Kidney (tissue), 14 donors: ENCODE measurements around the gene INPP5D. TPM values are rescaled to one million over a fixed set of nuclear protein-coding genes. Genes with fewer than 3 reads are reported as not detected.
"Not testable (repeated sequence)": the region's sequence is repeated elsewhere in the genome, so short reads cannot be mapped to it uniquely, and the experiment has no call there.

Experiments
- DNase-seq, 5 donors: peaks; one replicate each; pipeline ENCODE4 v3.0.0-alpha.2; 2013 to 2020
- FAIRE-seq: peaks from 2 replicates; lab custom pipeline; 2012; peaks lifted over from hg19 to GRCh38; lab: Jason Lieb, UNC
- H3K27ac ChIP-seq, 2 donors: one replicate each; pipeline ENCODE4 v1.7.0; 2013; ENCODE audit warnings: low read depth in 2 of 2, low read length in 2 of 2, inconsistent platforms in 1 of 2
- H3K27me3 ChIP-seq: one replicate; pipeline ENCODE4 v1.7.1; 2013; ENCODE audit warnings: low read length, inconsistent platforms; ENCODE audit not compliant: control insufficient read depth, insufficient read depth
- H3K36me3 ChIP-seq, 3 donors: one replicate each; pipeline versions ENCODE4 v1.7.0 to v1.7.1; 2013; ENCODE audit warnings: low read length in 3 of 3, control low read depth in 1 of 3, inconsistent platforms in 1 of 3; ENCODE audit not compliant: insufficient read depth in 3 of 3, control insufficient read depth in 2 of 3
- H3K4me1 ChIP-seq, 3 donors: one replicate each; pipeline versions ENCODE4 v1.7.0 to v1.7.1; 2013; ENCODE audit warnings: low read length in 3 of 3, inconsistent platforms in 1 of 3, low read depth in 1 of 3; ENCODE audit not compliant: control insufficient read depth in 2 of 3, insufficient read depth in 2 of 3
- H3K4me3 ChIP-seq, 3 donors: one replicate each; pipeline versions ENCODE4 v1.7.0 to v1.8.1; 2013; ENCODE audit warnings: low read length in 3 of 3, control low read depth in 1 of 3, inconsistent platforms in 1 of 3
- H3K9ac ChIP-seq, 3 donors: one replicate each; pipeline versions ENCODE4 v1.7.0 to v1.7.1; 2013; ENCODE audit warnings: low read length in 3 of 3, control low read depth in 1 of 3, inconsistent platforms in 1 of 3
- H3K9me3 ChIP-seq, 3 donors: one replicate each; pipeline versions ENCODE4 v1.7.0 to v1.7.1; 2013; ENCODE audit warnings: low read length in 3 of 3, control low read depth in 1 of 3, inconsistent platforms in 1 of 3; ENCODE audit not compliant: control insufficient read depth in 2 of 3, insufficient read depth in 1 of 3
- intact Hi-C: fragments of 100-400 bp; cut with DNase I; formaldehyde crosslinking; loops from one replicate; pipeline ENCODE4 v1.11.1; 2022
- polyA plus RNA-seq: library from polyadenylated mRNA; stranded (reverse); fragments of 350-450 nt; fragmentation: Illumina TruSeq; extraction: RNeasy Lipid Tissue Mini Kit (QIAGEN cat#74804); gene quantifications from one replicate; pipeline ENCODE4 v1.2.3, GENCODE V29; 2014; ENCODE audit warnings: low read depth, low replicate concordance; ENCODE audit not compliant: insufficient read depth
- total RNA-seq: library from RNA; stranded (reverse); fragmentation: NEBNext Ultra II Directional; extraction: Animal tissue kit (Norgen Biotek cat#: 25700); gene quantifications from one replicate; pipeline ENCODE4 v1.2.1, GENCODE V29; 2021
- TF ChIP-seq, protein P1 (sequence below): IDR thresholded peaks from 3 replicates; pipeline ENCODE4 v1.5.1; 2012; ENCODE audit warnings: mild to moderate bottlenecking, moderate library complexity, borderline replicate concordance; ENCODE audit not compliant: insufficient read depth; ENCODE audit errors: extremely low read depth
- donor health status: control.
- donor health status: control.
- donor health status: control.
- donor health status: control.
- donor health status: control.
- donor health status: DM: yes; HTN: yes; CAD: no.
- donor health status: Normal renal cell carcinoma (clear cell type).

The INPP5D gene
- total and polyA plus RNA-seq, 2 donors from 2014 or later: 2.6 to 29.6 TPM

DNA sequence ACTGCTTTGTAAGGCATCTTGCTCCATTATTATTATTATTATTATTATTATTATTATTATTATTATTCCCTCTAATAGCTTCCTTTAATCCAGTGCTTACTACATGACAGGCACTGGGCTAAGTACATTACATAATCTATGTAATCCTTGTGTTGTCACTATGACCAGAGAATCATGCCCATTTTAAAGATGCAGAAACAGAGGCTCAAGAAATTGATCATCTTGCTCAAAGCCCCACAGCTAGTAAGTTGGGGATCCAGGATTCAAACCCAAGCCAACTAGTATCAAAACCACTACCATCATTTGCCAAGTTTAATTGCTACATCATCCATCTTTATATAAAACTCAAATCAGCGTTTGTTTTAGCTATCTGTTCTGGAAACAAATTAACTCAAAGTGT is 46.5 kb upstream of the INPP5D start:
- no peak overlapping the region for H3K27ac ChIP-seq
- intact Hi-C loops: no loop called here
- no peak overlapping the region for H3K9ac ChIP-seq
- no peaks in the 10 kb centered on the region for H3K9me3 ChIP-seq
- peaks cover 0 to 13% (median 0%) of the 10 kb centered on the region in 3 donors for H3K4me1 ChIP-seq
- TF ChIP-seq, protein P1, sequence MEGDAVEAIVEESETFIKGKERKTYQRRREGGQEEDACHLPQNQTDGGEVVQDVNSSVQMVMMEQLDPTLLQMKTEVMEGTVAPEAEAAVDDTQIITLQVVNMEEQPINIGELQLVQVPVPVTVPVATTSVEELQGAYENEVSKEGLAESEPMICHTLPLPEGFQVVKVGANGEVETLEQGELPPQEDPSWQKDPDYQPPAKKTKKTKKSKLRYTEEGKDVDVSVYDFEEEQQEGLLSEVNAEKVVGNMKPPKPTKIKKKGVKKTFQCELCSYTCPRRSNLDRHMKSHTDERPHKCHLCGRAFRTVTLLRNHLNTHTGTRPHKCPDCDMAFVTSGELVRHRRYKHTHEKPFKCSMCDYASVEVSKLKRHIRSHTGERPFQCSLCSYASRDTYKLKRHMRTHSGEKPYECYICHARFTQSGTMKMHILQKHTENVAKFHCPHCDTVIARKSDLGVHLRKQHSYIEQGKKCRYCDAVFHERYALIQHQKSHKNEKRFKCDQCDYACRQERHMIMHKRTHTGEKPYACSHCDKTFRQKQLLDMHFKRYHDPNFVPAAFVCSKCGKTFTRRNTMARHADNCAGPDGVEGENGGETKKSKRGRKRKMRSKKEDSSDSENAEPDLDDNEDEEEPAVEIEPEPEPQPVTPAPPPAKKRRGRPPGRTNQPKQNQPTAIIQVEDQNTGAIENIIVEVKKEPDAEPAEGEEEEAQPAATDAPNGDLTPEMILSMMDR: no peak
- FAIRE-seq (no peak), DNase-seq (no peak)
- H3K4me3 ChIP-seq: no peak overlapping the region
- no peaks in the 10 kb centered on the region for H3K36me3 ChIP-seq
- H3K27me3 ChIP-seq: no peaks in the 10 kb centered on the region

DNA sequence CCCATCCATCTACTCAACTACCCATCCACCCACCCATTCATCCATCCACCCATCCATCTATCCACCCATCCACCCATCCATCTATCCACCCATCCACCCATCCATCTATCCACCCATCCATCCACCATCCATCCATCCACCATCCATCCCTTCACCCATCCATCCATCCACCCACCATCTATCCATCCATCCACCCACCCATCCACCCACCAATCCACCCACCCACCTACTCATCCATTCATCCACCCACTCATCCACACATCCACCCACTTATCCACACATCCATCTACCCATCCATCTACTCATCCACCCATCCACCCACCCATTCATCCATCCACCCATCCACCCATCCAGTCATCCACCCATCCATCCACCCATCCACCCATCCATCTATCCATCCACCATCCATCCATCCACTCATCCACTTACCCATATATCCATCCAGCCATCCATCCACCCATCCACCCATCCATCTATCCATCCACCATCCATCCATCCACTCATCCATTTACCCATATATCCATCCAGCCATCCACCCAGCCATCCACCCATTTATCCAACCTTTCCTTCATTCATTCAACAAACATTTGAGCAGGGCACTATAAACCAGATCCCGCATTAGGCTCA is 45.0 kb upstream of the INPP5D start:
- TF ChIP-seq, protein P1: no peak
- no peaks in the 10 kb centered on the region for H3K36me3 ChIP-seq
- H3K9me3 ChIP-seq: no peaks in the 10 kb centered on the region
- H3K9ac ChIP-seq: no peak overlapping the region
- no peaks in the 10 kb centered on the region for H3K27me3 ChIP-seq
- intact Hi-C loops: no loop called here
- H3K4me1 ChIP-seq: peaks cover 0 to 7% (median 0%) of the 10 kb centered on the region in 3 donors
- DNase-seq (no peak), FAIRE-seq (no peak)
- H3K27ac ChIP-seq: no peak overlapping the region
- no peak overlapping the region for H3K4me3 ChIP-seq

DNA sequence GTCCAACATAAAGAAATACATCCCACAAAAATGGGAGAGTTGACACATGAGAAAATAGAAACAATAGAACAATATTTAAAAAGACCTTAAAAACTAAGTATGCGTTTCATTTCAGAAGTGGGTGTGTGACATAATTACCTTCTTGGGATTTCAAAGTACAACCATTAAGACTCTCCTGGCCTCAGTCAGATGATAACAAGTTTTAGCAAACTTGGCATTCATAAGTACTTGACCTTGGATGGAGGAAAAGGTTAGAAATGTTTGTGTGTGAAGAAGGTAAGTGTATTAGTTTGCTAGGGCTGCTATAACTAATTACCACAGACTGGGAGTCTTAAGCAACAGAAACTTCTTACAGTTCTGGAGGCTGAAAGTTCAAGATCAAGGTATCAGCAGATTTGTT is 42.2 kb upstream of the INPP5D start:
- H3K9me3 ChIP-seq: no peaks in the 10 kb centered on the region
- H3K4me3 ChIP-seq: no peak overlapping the region
- no peaks in the 10 kb centered on the region for H3K4me1 ChIP-seq
- FAIRE-seq (no peak), DNase-seq (no peak)
- TF ChIP-seq, protein P1: no peak
- H3K27ac ChIP-seq: no peak overlapping the region
- no peak overlapping the region for H3K9ac ChIP-seq
- H3K36me3 ChIP-seq: no peaks in the 10 kb centered on the region
- no peaks in the 10 kb centered on the region for H3K27me3 ChIP-seq
- intact Hi-C loops: no loop called here

DNA sequence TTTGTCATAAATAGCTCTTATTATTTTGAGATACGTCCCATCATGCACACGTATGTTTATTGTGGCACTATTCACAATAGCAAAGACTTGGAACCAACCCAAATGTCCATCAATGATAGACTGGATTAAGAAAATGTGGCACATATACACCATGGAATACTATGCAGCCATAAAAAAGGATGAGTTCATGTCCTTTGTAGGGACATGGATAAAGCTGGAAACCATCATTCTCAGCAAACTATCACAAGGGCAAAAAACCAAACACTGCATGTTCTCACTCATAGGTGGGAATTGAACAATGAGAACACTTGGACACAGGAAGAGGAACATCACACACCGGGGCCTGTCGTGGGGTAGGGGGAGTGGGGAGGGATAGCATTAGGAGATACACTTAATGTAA is 40.5 kb upstream of the INPP5D start:
- DNase-seq, H3K9ac ChIP-seq, H3K27ac ChIP-seq, H3K4me1 ChIP-seq, intact Hi-C loops, H3K4me3 ChIP-seq, H3K36me3 ChIP-seq, H3K9me3 ChIP-seq, H3K27me3 ChIP-seq, FAIRE-seq: not testable (repeated sequence)
